Stimulated activated CD8-positive, alpha-beta memory T cell treated with anti-CD3 and anti-CD28 coated beads, Interleukin-4, amount 100 ng/mL, for 48 hours (primary cell): Measurements from ENCODE around the gene TRIM66.
"Not testable (repeated sequence)": the region's sequence is repeated elsewhere in the genome, so short reads cannot be mapped to it uniquely, and the experiment has no call there.

Experiments used
- DNase-seq: peaks from one replicate; pipeline ENCODE4 v3.0.0-alpha.2; 2020

The TRIM66 gene

GRCh38 chr11:8690374-8691342 lies 8.2 kb upstream of the TRIM66 start:
- DNase-seq: peak; percentile 18

- DNase-seq: peak; percentile 20
These were observed 7.3 kb upstream of the TRIM66 start for GRCh38 chr11:8689726-8690255.

GRCh38 chr11:8688414-8689362 lies 6.2 kb upstream of the TRIM66 start:
- DNase-seq: peak; percentile 93

GRCh38 chr11:8686325-8686724 lies 3.9 kb upstream of the TRIM66 start:
- DNase-seq: no peak

- DNase-seq: no peak
These were observed 3.4 kb upstream of the TRIM66 start for GRCh38 chr11:8685820-8686219.

- DNase-seq: no peak
These were observed 2.8 kb upstream of the TRIM66 start for GRCh38 chr11:8685306-8685705.

GRCh38 chr11:8684600-8685290 lies 2.3 kb upstream of the TRIM66 start:
- no peak for DNase-seq

- no peak for DNase-seq
These were observed 796 bp upstream of the TRIM66 start for GRCh38 chr11:8683115-8683807.

GRCh38 chr11:8681837-8682302 lies 595 bp downstream of the TRIM66 start:
- DNase-seq: no peak

GRCh38 chr11:8679006-8679405 lies 3.5 kb downstream of the TRIM66 start:
- DNase-seq: no peak

- no peak for DNase-seq
These were observed 6.0 kb downstream of the TRIM66 start for GRCh38 chr11:8676458-8676857.

- DNase-seq: no peak
These were observed 7.6 kb downstream of the TRIM66 start for GRCh38 chr11:8674859-8675258.

GRCh38 chr11:8672346-8672745 lies 10.1 kb downstream of the TRIM66 start:
- no peak for DNase-seq

- DNase-seq: no peak
These were observed 10.8 kb downstream of the TRIM66 start for GRCh38 chr11:8671651-8672062.

- no peak for DNase-seq
These were observed 11.3 kb downstream of the TRIM66 start for GRCh38 chr11:8671193-8671612.

- not testable (repeated sequence) for DNase-seq
These were observed 12.4 kb downstream of the TRIM66 start for GRCh38 chr11:8670081-8670480.

- DNase-seq: no peak
These were observed 17.2 kb downstream of the TRIM66 start for GRCh38 chr11:8665222-8665621.

- no peak for DNase-seq
These were observed 21.3 kb downstream of the TRIM66 start for GRCh38 chr11:8661001-8661795.

GRCh38 chr11:8658321-8659057 lies 24.0 kb downstream of the TRIM66 start:
- no peak for DNase-seq

GRCh38 chr11:8656291-8656690 lies 26.2 kb downstream of the TRIM66 start:
- no peak for DNase-seq
